ENCODE measurements around the gene GABRG3.

DNA sequence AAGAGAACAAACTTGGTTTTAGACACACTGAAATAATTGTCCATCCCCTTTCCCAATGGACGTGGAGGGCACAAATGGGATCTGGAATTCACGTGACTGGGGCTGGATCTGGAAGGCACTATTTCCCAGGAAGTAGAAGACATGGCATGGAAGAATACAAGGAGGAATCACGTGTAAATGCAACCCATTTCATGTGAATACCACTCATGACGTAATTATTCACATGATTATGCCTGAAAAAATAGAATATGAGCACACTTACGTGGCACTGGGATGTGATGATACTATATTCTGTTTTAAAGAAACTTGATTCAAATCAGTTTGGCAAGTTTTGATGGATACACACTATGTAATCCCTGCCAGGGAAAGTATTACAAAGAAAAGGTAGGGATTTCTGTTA, 477.3 kb downstream of the GABRG3 start:
- TF ChIP-seq DPF2 (IDR thresholded peaks at IDR 0.05) (no peak), HDGF (IDR thresholded peaks at IDR 0.05) (no peak), SREBF2 (IDR thresholded peaks at IDR 0.05; ENCODE audit: low read length) (no peak), FOS (IDR thresholded peaks at IDR 0.05; ENCODE audit: borderline replicate concordance, extremely low read depth, insufficient read length) (no peak), EP300 (IDR thresholded peaks at IDR 0.05; ENCODE audit: borderline replicate concordance in 1 of 2, control insufficient read depth in 1 of 2, low read depth in 2 of 2, low read length in 2 of 2) (no peak), POLR2A (IDR thresholded peaks at IDR 0.05; ENCODE audit: low read depth, low read length) (no peak), TARDBP (IDR thresholded peaks at IDR 0.05; ENCODE audit: borderline replicate concordance) (no peak), RFX5 (IDR thresholded peaks at IDR 0.05; ENCODE audit: low read depth, low read length) (no peak), POLR2AphosphoS2 (IDR thresholded peaks at IDR 0.05; ENCODE audit: low read depth, low read length) (no peak)
- TF ChIP-seq, protein P1, sequence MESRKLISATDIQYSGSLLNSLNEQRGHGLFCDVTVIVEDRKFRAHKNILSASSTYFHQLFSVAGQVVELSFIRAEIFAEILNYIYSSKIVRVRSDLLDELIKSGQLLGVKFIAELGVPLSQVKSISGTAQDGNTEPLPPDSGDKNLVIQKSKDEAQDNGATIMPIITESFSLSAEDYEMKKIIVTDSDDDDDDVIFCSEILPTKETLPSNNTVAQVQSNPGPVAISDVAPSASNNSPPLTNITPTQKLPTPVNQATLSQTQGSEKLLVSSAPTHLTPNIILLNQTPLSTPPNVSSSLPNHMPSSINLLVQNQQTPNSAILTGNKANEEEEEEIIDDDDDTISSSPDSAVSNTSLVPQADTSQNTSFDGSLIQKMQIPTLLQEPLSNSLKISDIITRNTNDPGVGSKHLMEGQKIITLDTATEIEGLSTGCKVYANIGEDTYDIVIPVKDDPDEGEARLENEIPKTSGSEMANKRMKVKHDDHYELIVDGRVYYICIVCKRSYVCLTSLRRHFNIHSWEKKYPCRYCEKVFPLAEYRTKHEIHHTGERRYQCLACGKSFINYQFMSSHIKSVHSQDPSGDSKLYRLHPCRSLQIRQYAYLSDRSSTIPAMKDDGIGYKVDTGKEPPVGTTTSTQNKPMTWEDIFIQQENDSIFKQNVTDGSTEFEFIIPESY (IDR thresholded peaks at IDR 0.05) = no peak
- TF ChIP-seq, protein P2, sequence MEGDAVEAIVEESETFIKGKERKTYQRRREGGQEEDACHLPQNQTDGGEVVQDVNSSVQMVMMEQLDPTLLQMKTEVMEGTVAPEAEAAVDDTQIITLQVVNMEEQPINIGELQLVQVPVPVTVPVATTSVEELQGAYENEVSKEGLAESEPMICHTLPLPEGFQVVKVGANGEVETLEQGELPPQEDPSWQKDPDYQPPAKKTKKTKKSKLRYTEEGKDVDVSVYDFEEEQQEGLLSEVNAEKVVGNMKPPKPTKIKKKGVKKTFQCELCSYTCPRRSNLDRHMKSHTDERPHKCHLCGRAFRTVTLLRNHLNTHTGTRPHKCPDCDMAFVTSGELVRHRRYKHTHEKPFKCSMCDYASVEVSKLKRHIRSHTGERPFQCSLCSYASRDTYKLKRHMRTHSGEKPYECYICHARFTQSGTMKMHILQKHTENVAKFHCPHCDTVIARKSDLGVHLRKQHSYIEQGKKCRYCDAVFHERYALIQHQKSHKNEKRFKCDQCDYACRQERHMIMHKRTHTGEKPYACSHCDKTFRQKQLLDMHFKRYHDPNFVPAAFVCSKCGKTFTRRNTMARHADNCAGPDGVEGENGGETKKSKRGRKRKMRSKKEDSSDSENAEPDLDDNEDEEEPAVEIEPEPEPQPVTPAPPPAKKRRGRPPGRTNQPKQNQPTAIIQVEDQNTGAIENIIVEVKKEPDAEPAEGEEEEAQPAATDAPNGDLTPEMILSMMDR (IDR thresholded peaks at IDR 0.05 in 2 of 3, conservative IDR thresholded peaks at IDR 0.05 in 1 of 3; ENCODE audit: control insufficient read depth in 2 of 3, extremely low read depth in 1 of 3, insufficient read depth in 1 of 3, low read depth in 3 of 3, low read length in 3 of 3) = no peak
- TF ChIP-seq, protein P3, sequence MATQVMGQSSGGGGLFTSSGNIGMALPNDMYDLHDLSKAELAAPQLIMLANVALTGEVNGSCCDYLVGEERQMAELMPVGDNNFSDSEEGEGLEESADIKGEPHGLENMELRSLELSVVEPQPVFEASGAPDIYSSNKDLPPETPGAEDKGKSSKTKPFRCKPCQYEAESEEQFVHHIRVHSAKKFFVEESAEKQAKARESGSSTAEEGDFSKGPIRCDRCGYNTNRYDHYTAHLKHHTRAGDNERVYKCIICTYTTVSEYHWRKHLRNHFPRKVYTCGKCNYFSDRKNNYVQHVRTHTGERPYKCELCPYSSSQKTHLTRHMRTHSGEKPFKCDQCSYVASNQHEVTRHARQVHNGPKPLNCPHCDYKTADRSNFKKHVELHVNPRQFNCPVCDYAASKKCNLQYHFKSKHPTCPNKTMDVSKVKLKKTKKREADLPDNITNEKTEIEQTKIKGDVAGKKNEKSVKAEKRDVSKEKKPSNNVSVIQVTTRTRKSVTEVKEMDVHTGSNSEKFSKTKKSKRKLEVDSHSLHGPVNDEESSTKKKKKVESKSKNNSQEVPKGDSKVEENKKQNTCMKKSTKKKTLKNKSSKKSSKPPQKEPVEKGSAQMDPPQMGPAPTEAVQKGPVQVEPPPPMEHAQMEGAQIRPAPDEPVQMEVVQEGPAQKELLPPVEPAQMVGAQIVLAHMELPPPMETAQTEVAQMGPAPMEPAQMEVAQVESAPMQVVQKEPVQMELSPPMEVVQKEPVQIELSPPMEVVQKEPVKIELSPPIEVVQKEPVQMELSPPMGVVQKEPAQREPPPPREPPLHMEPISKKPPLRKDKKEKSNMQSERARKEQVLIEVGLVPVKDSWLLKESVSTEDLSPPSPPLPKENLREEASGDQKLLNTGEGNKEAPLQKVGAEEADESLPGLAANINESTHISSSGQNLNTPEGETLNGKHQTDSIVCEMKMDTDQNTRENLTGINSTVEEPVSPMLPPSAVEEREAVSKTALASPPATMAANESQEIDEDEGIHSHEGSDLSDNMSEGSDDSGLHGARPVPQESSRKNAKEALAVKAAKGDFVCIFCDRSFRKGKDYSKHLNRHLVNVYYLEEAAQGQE (IDR thresholded peaks at IDR 0.05; ENCODE audit: low read depth, low read length) = no peak
- TF ChIP-seq, protein P4, sequence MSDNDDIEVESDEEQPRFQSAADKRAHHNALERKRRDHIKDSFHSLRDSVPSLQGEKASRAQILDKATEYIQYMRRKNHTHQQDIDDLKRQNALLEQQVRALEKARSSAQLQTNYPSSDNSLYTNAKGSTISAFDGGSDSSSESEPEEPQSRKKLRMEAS (IDR thresholded peaks at IDR 0.05; ENCODE audit: low read depth, low read length) = no peak
